Occipital lobe (tissue), 2 donors: ENCODE measurements around the gene SP8. TPM values are rescaled to one million over a fixed set of nuclear protein-coding genes. Genes with fewer than 3 reads are reported as not detected.
"Not testable (repeated sequence)": the region's sequence is repeated elsewhere in the genome, so short reads cannot be mapped to it uniquely, and the experiment has no call there.

Experiments used
- DNase-seq: peaks from one replicate; lab custom pipeline; 2025; lab: John Stamatoyannopoulos, UW
- total RNA-seq: library from RNA; depleted of rRNA; stranded (reverse); fragments of >200 nt; gene quantifications from one replicate; pipeline ENCODE4 v1.2.3, GENCODE V29; 2014

SP8 gene
- 3.3 TPM for total RNA-seq

DNA sequence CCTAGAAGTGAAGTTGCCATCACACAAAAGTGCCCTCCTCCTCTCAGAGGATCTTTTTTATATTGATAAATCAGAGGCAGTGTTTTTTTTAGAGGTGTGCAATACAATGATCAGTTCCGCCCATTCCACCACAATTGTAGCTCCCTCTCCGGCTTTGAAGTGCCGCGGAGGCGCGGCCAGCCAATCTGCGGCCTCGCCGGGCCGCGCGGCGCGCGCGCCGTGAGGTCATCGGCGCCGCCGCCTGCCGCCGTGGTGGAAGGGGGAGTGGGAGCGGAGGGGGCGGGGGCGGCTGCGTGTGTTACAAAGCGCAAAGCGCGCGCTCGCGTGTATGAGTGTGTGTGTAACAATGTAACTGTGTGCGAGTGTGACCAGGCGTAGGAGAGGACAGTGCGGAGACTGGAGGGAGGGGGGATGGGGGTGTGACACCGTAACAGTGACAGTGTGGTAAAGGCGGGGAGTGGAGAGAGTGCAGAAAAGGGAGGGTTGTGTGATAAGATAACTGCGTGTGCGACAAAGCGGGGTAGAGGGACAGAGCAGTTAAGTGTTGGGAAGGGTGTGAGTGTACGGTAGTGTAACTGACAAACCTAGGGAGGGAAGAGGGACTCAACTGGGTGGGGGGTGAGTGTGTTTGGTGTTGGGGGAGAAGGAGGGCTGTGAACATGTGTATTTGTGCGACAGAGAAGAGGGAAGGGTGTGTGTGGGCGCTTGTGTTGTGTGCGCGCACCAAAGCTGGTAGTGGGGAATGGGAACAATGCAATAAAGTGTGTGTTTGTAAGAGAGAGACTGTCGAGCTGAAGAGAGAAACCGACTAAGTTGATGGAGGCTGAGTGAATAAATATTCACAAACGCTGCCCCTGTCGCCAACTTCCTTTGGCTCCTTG lies at the start of gene SP8:
SP8 (minus strand) TSS at position 108 of the 881 bp plus-strand sequence; CDS start at position 20, 88 bp downstream.
- DNase-seq = no peak

DNA sequence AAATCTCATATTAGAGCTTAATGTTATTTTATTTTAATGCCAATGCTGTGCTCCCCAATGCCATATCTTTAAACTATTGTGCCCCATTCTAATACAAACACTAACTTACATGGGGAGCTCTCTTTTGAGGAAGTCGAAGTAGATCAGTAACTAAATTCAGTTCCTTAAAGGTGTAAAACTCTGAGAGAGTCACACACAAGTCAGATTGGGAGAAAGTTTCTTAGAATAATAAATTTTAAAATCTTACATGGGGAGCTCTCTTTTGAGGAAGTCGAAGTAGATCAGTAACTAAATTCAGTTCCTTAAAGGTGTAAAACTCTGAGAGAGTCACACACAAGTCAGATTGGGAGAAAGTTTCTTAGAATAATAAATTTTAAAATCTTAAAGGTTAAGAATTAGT lies 49.7 kb upstream of the SP8 start:
- DNase-seq = not testable (repeated sequence)

DNA sequence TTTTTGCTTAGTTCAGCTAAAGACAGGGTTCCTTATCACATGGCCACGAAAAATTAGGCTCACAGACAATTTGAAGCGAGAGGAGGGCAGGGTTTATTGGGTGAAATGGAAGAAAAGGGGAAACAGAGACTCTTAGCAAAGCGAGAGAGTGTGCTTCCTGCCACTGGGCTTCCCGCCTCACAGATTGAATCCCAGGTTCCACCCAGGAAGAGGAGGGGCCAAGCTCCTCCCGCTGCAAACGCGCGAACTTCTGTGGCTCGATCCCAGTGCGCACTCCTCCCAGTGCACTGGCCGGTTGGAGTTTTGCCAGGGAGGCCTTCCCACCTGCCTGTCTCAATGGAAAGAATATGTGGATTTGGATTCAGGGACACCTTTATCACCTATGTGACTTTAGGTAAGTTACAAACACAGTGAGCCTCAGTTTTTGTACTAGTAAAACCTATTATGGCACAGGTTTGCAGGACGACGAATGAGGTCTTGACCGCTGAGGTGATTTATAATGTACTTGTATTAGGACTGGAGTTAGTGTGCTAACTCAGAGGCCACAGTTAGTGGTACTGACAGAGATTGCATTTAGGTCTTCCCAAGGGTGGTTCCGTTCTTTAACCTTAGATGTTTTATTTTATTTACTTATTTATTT lies 48.5 kb upstream of the SP8 start:
- DNase-seq = no peak

DNA sequence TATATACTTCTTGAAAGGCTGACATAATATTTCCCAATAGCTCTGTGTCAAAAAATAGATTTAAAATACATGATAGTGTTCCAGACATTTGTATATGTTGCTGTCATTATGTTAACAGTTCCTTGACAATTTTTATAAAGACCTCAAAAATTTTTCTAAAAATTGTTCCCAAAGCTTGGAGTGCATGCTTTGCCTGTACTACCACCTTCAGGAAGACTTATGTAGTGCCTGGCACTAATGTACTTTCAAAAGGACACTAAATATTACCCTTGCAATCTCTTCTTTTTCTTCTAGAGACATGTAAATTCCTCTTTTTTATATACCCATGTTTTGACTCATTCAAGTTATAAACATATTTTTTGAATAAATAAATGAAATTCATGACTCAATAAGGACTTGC lies 48.0 kb upstream of the SP8 start:
- DNase-seq = no peak

DNA sequence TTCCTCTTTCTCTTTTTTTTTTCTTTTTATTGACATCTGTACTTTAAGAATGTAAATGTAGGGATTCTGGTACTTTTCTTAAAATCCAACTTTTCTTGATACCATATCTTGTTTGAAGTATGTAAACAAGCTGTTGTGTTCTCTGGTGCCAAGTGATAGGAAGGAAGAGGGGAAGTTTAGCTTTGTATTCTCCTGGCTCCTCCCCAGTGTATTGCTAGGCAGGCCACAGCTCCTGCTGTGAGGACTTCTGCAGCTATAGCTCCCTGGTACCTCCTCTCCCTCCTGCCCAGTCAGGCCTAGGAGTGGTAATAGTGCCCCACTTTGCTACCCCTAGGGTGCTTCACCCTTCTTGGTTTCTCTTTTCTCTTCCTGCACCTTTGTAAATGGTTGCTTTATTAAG lies 45.3 kb upstream of the SP8 start:
- no peak for DNase-seq

DNA sequence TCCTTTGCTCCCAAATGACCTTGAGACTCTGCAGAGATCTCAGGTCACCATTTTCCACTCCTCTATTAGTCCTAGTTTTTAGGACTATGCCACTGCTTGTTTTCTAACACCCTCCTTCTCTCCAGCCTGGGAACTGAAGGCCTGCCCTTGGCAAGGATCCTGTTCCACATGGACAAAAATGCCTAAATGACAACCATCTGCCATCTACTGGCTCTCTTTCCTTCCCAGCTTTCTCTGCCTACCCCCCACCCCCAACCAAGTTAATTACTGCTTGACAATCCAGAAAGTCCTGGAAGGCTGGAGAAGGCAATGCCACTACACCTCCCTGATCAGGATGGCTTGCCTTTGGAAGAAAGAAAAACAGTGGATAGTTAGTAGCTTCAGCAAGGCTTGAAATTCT lies 44.8 kb upstream of the SP8 start:
- DNase-seq = no peak

DNA sequence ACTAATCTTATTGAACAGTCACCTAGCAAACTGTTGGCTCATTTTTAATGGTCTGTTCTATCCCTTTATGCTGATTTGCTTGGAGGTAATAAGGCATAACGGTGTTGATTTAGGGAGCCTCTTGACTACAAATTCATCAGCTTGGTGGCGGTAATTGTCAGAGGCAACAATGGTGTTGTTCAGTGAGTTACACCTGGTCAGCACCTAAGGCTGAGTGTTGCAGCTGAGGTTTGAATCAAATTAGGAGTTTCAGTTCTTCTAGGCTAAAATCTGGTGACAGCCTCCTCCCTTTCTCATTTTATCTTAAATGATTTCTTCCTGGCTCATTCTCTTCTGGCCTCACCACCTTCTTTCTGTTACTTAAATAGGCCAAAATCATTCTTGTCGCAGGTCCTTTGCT lies 42.3 kb upstream of the SP8 start:
- no peak for DNase-seq

DNA sequence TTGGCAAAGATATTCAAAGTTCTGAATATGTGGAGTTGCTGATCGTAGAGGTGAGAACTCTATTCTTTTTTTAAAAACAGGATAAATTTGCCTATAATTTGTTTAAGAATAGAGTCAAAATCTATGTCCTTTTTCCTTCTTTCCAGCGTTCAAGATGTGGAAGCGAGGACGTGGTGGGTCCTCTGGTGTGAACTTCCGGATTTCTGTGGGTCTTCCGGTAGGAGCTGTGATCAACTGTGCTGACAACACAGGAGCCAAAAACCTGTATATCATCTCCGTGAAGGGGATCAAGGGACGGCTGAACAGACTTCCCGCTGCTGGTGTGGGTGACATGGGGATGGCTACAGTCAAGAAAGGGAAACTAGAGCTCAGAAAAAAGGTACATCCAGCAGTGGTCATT lies 40.5 kb upstream of the SP8 start:
- no peak for DNase-seq

DNA sequence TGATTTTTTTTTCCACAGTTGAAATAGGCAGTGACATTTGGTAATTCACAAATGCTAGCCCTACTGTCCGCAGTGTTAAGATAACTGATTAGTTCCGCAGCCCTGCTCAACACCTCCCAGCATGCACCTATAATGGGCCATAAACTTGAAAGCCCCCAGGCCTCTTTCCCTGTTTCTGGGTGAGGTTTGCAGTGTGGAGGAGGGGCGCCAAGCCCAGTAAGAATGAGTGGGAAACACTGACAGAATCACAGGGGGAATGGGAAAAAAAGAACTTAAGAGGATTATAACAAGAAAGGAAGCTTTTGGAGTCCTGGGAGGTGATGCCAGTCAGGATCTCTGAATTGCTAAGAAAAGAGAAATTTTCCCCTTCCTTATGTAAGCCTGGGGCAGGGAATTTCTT lies 39.6 kb upstream of the SP8 start:
- no peak for DNase-seq

DNA sequence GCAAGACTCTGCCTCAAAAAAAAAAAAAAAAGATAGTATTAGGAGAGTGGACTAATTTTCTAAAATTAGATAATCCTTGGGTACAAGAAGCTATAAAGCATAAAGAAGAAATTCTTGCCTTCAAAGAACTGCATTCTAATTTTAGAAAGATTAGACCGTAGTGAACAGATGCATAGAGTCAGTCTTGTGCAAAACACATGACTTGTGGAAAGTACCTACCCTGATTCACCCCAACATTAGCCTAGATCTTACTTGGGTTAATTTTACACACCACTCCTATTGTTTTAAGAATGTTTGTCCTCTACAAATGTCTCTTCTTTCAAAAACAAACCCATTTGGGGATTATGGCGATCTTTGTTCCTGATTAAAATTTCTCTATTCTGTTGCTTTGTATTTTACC lies 38.9 kb upstream of the SP8 start:
- DNase-seq = no peak

DNA sequence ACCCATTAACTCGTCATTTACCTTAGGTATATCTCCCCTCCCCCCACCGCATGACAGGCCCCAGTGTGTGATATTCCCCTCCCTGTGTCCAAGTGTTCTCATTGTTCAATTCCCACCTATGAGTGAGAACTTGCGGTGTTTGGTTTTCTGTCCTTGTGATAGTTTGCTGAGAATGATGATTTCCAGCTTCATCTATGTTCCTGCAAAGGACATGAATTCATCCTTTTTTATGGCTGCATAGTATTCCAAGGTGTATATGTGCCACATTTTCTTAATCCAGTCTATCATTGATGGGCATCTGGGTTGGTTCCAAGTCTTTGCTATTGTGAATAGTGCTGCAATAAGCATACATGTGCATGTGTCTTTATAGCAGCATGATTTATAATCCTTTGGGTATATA lies 34.7 kb upstream of the SP8 start:
- not testable (repeated sequence) for DNase-seq

DNA sequence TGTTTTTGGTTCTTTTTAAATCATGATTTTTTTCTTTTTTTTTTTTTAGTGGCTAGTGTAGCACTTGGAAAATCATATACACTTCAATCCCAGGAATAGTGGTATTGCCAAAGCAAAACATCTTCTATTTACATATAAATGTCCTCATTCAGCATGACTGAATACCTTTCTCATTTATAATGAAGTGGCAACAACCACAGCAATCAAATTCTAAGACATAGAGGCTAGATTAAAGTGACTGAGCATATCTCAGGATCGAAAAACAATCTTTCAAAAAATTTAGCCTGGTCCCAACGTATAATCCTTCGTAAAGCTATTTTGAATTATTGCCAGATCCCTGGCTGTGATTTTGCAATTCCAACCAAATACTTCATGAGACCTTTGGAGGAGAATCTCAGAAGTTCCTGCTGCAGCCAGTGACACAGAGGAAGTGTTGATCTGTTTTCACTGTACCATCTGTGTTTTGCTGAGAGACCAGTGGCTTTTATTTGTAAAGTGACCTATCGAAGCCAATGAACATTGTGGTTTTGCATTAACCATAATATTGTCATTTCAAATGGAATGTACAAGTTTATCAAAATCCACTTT lies 29.8 kb upstream of the SP8 start:
- no peak for DNase-seq

DNA sequence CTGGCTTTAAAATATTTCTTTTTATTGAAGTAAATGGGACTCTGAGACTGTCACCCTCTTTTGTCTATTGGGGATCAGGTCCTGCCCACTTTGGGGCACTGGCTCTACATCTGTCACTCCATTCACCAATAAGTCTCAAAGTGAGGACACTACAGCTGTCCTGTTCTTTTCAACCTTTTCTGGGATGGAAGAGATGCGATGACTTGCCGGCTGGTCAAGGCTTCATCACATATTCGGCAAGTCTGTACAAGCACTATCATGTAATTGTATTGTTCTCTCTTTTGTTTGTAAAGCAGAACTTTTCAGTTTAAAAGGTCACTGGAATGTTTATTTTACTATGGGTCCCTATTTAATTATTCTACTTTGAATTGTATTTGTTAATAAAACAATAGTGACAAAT lies 17.7 kb upstream of the SP8 start:
- no peak for DNase-seq

DNA sequence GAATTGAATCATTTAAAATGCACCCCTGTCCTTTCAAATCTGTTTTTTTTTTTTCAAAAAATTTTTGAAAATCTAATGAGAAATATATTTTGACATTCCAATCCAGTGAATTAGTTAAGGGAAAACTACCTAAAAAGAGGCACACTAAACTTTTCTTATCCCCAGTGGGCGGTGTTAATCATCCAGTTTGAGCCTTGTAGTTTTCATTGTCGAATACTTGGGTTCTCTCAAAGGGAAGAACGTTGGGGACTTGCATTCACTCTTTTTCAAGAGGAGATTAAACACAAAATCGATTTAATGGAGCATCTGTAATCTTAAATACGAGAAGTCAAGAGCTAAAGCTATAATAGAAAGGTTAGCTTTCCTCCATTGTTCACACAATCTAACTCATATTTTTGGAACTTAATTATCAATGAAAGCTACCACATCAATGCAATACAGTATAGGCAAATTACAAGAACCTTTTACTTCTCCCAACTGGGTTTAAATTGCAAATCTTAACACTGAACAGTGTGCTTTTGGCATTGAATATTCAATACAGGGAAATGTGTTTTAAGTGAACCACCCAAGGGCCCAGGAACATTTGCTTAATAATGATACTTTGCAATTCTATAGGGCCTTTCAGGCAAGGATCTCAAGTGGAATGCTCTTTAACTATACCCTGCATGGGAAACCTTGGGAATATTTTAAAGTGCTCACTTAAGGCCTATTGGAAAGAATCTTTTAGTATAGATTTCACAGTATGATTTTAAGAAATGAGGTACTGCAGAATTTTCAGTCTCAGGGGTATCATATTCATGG lies 13.1 kb upstream of the SP8 start:
- no peak for DNase-seq

DNA sequence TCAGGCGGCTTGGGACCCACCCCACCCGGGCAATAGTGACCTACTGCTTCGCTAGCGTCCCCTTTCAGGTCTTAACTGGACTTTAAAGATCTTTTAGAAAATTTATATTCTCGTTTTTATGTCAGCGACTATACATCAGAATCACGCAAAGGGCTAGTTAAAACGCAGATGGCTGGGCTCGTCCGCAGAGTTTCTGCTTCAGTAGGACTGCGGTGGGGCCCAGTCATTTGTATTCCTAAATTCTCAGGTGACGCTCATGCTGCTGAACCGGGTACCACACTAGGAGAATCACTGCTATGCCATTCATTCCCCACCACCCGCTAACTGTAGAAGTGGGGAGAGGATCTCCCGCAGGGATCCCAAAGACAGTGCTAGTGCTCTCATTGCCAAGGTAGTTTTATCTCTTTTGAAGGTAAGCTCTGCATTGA lies 12.0 kb upstream of the SP8 start:
- DNase-seq = no peak

DNA sequence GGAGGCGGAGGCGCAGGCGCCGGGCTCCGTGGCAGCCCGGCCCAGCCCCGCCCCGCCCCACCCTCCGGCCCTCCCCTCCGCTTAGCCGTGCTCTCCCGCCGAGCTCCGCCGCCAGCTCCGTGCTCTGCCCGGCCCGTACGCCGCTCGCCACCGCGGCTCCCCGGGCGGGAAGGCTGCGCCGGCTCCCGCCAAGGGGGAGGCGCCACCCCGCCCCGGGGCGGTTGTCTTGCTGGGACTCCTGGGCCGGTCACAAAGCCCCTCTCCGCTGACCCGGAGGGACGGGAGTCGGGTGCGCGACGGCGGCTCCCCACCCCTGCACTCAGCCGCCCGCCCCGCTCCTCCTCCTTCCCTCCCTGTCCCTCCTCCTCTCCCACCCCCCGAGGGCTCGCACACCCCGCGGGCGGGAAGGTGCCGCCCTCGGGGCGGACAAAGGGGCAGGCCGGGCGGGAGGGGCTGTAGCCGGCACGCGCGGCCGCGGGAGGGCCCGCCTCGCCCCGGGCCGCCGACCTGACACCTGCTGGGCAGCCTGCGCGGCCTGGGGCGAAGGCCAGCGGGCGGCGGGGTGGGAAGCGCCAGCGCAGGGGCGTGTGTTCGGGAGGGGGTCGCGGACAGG lies 11.5 kb upstream of the SP8 start:
- DNase-seq = no peak

DNA sequence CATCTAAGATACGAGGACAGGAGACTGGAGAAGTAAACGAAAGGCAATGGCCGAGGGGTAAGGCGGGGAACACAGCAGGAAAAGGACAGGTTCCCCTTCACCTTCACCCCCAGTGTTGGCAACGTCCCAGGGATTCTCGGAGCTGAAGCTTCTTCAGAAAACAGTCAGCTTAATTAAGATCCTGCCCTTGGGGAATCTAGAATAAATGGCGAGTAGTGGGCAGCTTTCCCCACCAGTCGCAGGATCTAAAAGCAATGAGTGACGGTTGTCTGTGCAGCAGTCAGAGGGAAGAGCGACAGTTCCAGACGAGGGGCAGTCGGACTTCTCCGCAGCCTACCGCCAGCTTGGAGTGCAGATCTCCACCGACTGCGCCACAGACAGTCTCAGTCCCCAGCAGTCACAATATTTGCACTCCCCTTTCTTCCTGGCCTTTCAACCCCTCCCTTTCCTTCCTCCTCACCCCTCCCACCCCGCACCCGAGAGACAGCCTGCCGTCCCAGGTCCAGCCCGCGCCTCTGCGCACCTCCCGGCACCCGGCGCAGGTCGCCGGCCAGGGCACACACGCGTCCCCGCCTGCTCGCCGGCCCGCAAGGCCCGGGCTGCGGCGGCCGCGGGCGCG lies 10.9 kb upstream of the SP8 start:
- no peak for DNase-seq

DNA sequence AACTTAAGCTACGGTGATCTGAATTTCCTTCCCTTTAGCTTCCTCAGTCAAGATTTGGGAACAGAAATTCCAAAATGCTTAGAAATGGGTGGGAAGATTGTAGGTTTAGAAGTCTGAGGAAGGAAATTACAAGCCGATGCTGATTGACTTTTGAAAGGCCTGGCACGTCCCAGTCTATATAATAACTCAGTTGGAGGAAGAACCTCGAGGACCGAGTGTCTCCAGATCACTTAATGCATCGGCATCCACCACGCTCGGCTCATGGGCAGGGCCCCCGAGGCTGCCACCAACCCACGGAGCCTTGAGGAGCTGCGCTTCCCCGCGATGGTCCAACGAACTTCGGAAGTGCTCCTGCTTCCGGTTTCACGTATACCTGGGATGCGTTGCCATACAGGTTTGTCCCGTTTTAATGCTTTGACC lies 10.4 kb upstream of the SP8 start:
- DNase-seq = no peak

DNA sequence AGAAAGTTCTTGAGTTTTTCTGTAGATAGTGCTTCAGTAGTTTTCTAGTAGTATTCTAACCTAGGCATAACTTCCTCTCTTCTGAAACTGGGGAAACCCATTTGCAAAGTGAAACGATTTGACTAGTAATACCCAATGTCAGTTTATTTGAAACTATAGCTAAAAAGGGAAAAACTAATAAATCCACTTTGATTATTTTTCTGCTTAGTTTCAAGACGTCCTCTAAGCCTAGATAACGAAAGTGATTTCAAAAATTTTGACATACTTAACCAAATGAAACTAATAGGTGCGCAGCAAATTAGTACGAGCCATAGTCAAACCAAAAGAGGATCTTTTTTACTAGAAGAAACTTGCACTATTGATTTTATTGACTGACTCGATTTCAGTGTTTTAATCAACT lies 9.8 kb upstream of the SP8 start:
- no peak for DNase-seq

DNA sequence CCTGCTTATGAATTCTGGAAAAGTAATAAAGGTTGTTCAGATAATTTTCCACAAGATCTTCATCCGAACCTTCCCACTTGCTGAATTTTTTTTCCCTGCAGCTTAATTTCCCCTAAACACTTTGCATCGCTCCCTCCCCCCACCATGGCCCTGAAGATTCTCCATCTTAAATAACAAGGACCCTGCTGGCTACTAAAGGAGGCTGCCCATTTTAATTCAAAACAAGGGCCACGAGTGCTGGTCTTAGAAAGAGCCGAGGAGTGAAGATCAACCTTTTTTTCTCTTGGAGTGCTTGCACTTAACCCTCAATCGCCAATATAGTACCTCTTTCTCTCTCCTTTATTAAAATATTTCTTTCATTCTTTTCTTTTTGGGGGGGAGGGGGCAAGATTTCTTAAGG lies 9.2 kb upstream of the SP8 start:
- DNase-seq = no peak

DNA sequence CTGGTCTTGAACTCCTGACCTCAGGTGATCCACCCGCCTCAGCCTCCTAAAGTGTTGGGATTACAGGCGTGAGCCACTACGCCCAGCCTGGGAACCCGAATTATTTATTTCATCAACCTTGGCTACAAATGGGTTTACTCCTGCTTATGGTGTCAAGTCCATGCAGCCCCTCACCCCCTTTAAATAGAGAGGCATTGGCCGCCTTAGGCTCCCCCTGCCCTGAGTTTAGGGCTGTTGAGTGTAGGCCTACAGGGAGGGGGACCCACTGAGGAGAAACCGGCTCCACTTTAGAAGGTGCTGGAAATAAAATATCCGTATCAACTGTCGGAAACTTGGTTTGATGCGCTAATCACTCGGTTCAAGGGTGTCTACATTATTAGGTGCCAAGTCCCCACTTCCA lies 8.7 kb upstream of the SP8 start:
- DNase-seq = no peak
